ENCODE measurements around the gene ABCA1. TPM values are rescaled to one million over a fixed set of nuclear protein-coding genes. Genes with fewer than 3 reads are reported as not detected.
A peak's percentile ranks its signal among the peaks of the same experiment; 100 is the strongest.

Gene ABCA1
- total and polyA plus RNA-seq, 2 of the 4 experiments (the other 2 are of a cell fraction) = 5.8 to 52.2 TPM

DNA sequence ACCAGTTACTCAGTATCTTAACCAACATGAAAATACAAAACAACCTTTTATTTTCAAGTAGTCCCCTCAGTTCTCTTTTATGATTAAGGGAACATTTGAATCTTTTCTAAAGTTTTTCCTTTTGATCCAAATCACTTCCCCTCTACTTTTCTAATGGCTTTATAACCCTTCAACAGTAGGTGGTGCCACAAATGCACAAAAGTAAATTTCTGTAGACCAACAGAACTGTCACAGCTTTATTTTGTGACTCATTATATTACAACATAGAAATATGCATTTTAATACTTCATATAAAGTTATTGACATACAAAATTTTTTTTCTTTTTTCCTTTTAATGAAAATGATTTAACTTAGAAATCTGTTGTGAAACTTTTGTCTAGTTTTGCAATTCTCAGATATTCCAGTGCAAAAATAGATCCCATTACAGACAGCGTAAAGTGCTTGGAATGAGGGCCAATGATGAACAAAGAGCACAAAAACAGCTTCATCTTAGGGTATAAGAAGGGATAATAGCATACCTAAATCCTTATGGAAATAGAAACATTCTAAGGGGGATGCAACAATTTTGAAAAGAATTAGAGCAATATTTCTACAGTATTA, 147.1 kb downstream of the ABCA1 start:
- Histone ChIP-seq H3K4me1 (ENCODE audit: control insufficient read depth, insufficient read depth, low read length) (no peaks in the 10 kb centered on the region), H3K27ac (ENCODE audit: insufficient read depth, low read length) (no peak overlapping the region), H4K8ac (ENCODE audit: low read depth in 2 of 2, low read length in 2 of 2) (no peak overlapping the region), H2BK15ac (ENCODE audit: low read depth, low read length) (no peak overlapping the region), H3K4me2 (ENCODE audit: low read depth, low read length) (no peak overlapping the region), H4K20me1 (ENCODE audit: insufficient read depth, low read length) (no peaks in the 10 kb centered on the region), H3K79me1 (ENCODE audit: low read depth in 1 of 2, low read length in 2 of 2) (no peaks in the 10 kb centered on the region), H4K91ac (ENCODE audit: insufficient read depth, low read depth, low read length) (no peak overlapping the region), H2BK5ac (ENCODE audit: low read depth, low read length, poor library complexity, severe bottlenecking) (no peak overlapping the region), H3K14ac (replicated peaks; ENCODE audit: low read depth, low read length) (no peak overlapping the region), H3K9me3 (ENCODE audit: control insufficient read depth, insufficient read depth, low read length) (no peaks in the 10 kb centered on the region), H3K56ac (ENCODE audit: extremely low read depth, insufficient read depth, low read length) (no peak overlapping the region), H3K4me3 (ENCODE audit: insufficient read depth, low read depth, low read length) (no peak overlapping the region), H3K23ac (ENCODE audit: low read depth, low read length) (no peak overlapping the region), H2AK5ac (ENCODE audit: low read depth, low read length) (no peak overlapping the region), H3K9me1 (ENCODE audit: insufficient read depth, low read length) (no peaks in the 10 kb centered on the region), H2AFZ (replicated peaks; ENCODE audit: low read length, poor library complexity) (no peak overlapping the region), H3K18ac (ENCODE audit: low read depth, low read length) (no peak overlapping the region), H2BK20ac (ENCODE audit: low read depth, low read length) (no peak overlapping the region), H4K5ac (ENCODE audit: low read depth, low read length) (no peak overlapping the region), H2BK120ac (ENCODE audit: low read depth, low read length) (no peak overlapping the region), H2AK9ac (replicated peaks; ENCODE audit: low read depth, low read length, poor library complexity) (no peak overlapping the region), H3K9ac (ENCODE audit: low read depth, low read length) (no peak overlapping the region), H3K27me3 (ENCODE audit: control insufficient read depth, insufficient read depth, low read length) (no peaks in the 10 kb centered on the region), H3K36me3 (ENCODE audit: control insufficient read depth, insufficient read depth, low read length) (peaks cover 26% of the 10 kb centered on the region), H3K4ac (ENCODE audit: low read depth, low read length) (no peak overlapping the region)
- BruUV-seq (replicated peaks) = no TSS peak
- ChIA-PET CTCF (no interaction called here), POLR2A (ENCODE audit: unreplicated experiment) (no interaction called here)
- in situ Hi-C loops (cut with MboI; ENCODE audit: low sequenced_read_pairs) = loop anchor here (10.0 kb wide), 1 partner anchor 634 kb away; no protein-coding TSS in a partner anchor
- intact Hi-C loops (cut with micrococcal nuclease) = loop anchor here (2.0 to 5.0 kb wide), 2 partner anchors 376 to 631 kb away; no protein-coding TSS in a partner anchor
- dilution Hi-C loops (cut with HindIII; ENCODE audit: low sequenced_read_pairs, unreplicated experiment) = no loop called here
- peak; percentile 2; the same call in 1 of the 2 replicates for TF ChIP-seq CEBPB (IDR thresholded peaks at IDR 0.05; ENCODE audit: low read depth, low read length)
- peak; percentile 64 for TF ChIP-seq RAD21 (IDR thresholded peaks at IDR 0.05; ENCODE audit: low read length)
- TF ChIP-seq SMC3 (IDR thresholded peaks at IDR 0.05; ENCODE audit: low read depth, low read length) = peak; percentile 50
- TF ChIP-seq BHLHE40 (IDR thresholded peaks at IDR 0.05; ENCODE audit: low read depth, low read length) = no peak
- TF ChIP-seq, protein P1, sequence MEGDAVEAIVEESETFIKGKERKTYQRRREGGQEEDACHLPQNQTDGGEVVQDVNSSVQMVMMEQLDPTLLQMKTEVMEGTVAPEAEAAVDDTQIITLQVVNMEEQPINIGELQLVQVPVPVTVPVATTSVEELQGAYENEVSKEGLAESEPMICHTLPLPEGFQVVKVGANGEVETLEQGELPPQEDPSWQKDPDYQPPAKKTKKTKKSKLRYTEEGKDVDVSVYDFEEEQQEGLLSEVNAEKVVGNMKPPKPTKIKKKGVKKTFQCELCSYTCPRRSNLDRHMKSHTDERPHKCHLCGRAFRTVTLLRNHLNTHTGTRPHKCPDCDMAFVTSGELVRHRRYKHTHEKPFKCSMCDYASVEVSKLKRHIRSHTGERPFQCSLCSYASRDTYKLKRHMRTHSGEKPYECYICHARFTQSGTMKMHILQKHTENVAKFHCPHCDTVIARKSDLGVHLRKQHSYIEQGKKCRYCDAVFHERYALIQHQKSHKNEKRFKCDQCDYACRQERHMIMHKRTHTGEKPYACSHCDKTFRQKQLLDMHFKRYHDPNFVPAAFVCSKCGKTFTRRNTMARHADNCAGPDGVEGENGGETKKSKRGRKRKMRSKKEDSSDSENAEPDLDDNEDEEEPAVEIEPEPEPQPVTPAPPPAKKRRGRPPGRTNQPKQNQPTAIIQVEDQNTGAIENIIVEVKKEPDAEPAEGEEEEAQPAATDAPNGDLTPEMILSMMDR (conservative IDR thresholded peaks at IDR 0.05; ENCODE audit: low read depth, low read length) = peak; percentile 53
- ATAC-seq (ENCODE audit: low read depth) = peak; percentile 51; the same call in 1 of the 2 replicates
- no CpG with 5 or more reads among the region's 1 CpG for WGBS, 2 experiments (ENCODE audit: extremely low coverage in 2 of 2, insufficient read length in 1 of 2)
- peak; percentile 32 for DNase-seq
